Colonic mucosa (tissue), 4 donors: ENCODE results near the gene FGD4. TPM values are rescaled to one million over a fixed set of nuclear protein-coding genes. Genes with fewer than 3 reads are reported as not detected.

Experiments used
- DNase-seq: peaks from one replicate; pipeline ENCODE4 v3.0.0-alpha.2; 2020
- H3K27ac ChIP-seq: fragments of 200-600 bp; one replicate; pipeline ENCODE4 v1.8.0; 2021
- H3K27me3 ChIP-seq: fragments of 200-600 bp; one replicate; pipeline ENCODE4 v1.8.0; 2021
- H3K36me3 ChIP-seq: fragments of 200-600 bp; one replicate; pipeline ENCODE4 v1.8.0; 2021
- H3K4me1 ChIP-seq: fragments of 200-600 bp; one replicate; pipeline ENCODE4 v1.8.0; 2021; ENCODE audit warnings: mild to moderate bottlenecking
- H3K4me3 ChIP-seq: fragments of 200-600 bp; one replicate; pipeline ENCODE4 v1.8.0; 2021
- H3K9ac ChIP-seq, 2 donors: one replicate each; pipeline ENCODE4 v1.7.0; 2013; ENCODE audit warnings: control low read depth in 2 of 2, low read depth in 2 of 2, low read length in 2 of 2
- H3K9me3 ChIP-seq: fragments of 200-600 bp; one replicate; pipeline ENCODE4 v1.8.0; 2021
- CTCF ChIP-seq: fragments of 200-600 bp; IDR thresholded peaks from one replicate; pipeline ENCODE4 v1.8.0; 2022; ENCODE audit warnings: antibody characterized with exemption, mild to moderate bottlenecking
- intact Hi-C: fragments of 100-400 bp; cut with DNase I; formaldehyde crosslinking; loops from one replicate; pipeline ENCODE4 v1.14.1; 2022
- total RNA-seq, 2 donors: library from RNA; stranded (reverse); fragmentation: NEBNext Ultra II Directional in 1 of 2; extraction: Animal tissue kit (Norgen Biotek cat#: 25700) in 1 of 2; gene quantifications; one replicate each; pipeline ENCODE4 v1.2.1, GENCODE V29; 2021
- donor health status: healthy.
- donor health status: DM: no; HTN: no; CAD: no.
- donor health status: DM: no; HTN: no; CAD: no.

The FGD4 gene
- total RNA-seq, 2 donors from 2014 or later: 38.4 to 47.6 TPM

GRCh38 chr12:32486158-32486557, 86.8 kb downstream of the FGD4 start:
- DNase-seq: no peak
- H3K4me1 ChIP-seq: no peaks in the 10 kb centered on the region
- intact Hi-C loops: no loop called here

GRCh38 chr12:32488132-32488531, 88.8 kb downstream of the FGD4 start:
- H3K27me3 ChIP-seq: no peaks in the 10 kb centered on the region
- H3K27ac ChIP-seq: no peak overlapping the region
- no peak overlapping the region for H3K9ac ChIP-seq
- H3K4me3 ChIP-seq: no peak overlapping the region
- no peaks in the 10 kb centered on the region for H3K9me3 ChIP-seq
- intact Hi-C loops: no loop called here
- H3K4me1 ChIP-seq: no peaks in the 10 kb centered on the region
- no peak for DNase-seq
- no peak for TF ChIP-seq CTCF
- H3K36me3 ChIP-seq: no peaks in the 10 kb centered on the region

More at GRCh38 chr12:32486158-32486557, 86.8 kb downstream of the FGD4 start:
- H3K9ac ChIP-seq: no peak overlapping the region
- no peaks in the 10 kb centered on the region for H3K9me3 ChIP-seq
- H3K27ac ChIP-seq: peak overlapping the region; percentile 5
- H3K4me3 ChIP-seq: no peak overlapping the region
- no peaks in the 10 kb centered on the region for H3K36me3 ChIP-seq
- H3K27me3 ChIP-seq: no peaks in the 10 kb centered on the region
- no peak for TF ChIP-seq CTCF

- no peak for DNase-seq
- H3K4me1 ChIP-seq: no peaks in the 10 kb centered on the region
These were observed 89.7 kb downstream of the FGD4 start for GRCh38 chr12:32489070-32489469.

GRCh38 chr12:32490801-32491200, 91.4 kb downstream of the FGD4 start:
- Histone ChIP-seq H3K4me1 (no peaks in the 10 kb centered on the region), H3K36me3 (no peaks in the 10 kb centered on the region), H3K9me3 (no peaks in the 10 kb centered on the region), H3K27ac (no peak overlapping the region), H3K27me3 (no peaks in the 10 kb centered on the region), H3K9ac (no peak overlapping the region), H3K4me3 (no peak overlapping the region)
- intact Hi-C loops: no loop called here
- no peak for DNase-seq
- no peak for TF ChIP-seq CTCF

More at GRCh38 chr12:32489070-32489469, 89.7 kb downstream of the FGD4 start:
- Histone ChIP-seq H3K9me3 (no peaks in the 10 kb centered on the region), H3K4me3 (no peak overlapping the region), H3K36me3 (no peaks in the 10 kb centered on the region), H3K9ac (no peak overlapping the region), H3K27me3 (no peaks in the 10 kb centered on the region), H3K27ac (no peak overlapping the region)
- no peak for TF ChIP-seq CTCF
- intact Hi-C loops: no loop called here

GRCh38 chr12:32493282-32493681, 93.9 kb downstream of the FGD4 start:
- Histone ChIP-seq H3K9me3 (no peaks in the 10 kb centered on the region), H3K4me1 (no peaks in the 10 kb centered on the region), H3K4me3 (no peak overlapping the region), H3K36me3 (no peaks in the 10 kb centered on the region), H3K27ac (no peak overlapping the region), H3K9ac (no peak overlapping the region), H3K27me3 (no peaks in the 10 kb centered on the region)
- intact Hi-C loops: no loop called here
- TF ChIP-seq CTCF: no peak
- no peak for DNase-seq

GRCh38 chr12:32494656-32495055, 95.3 kb downstream of the FGD4 start:
- no peaks in the 10 kb centered on the region for H3K9me3 ChIP-seq
- H3K4me3 ChIP-seq: no peak overlapping the region
- H3K9ac ChIP-seq: no peak overlapping the region
- DNase-seq: no peak
- H3K27ac ChIP-seq: no peak overlapping the region
- no peaks in the 10 kb centered on the region for H3K36me3 ChIP-seq
- no peaks in the 10 kb centered on the region for H3K4me1 ChIP-seq
- intact Hi-C loops: no loop called here
- H3K27me3 ChIP-seq: no peaks in the 10 kb centered on the region
- TF ChIP-seq CTCF: no peak
